ENCODE measurements around the gene IWS1. TPM values are rescaled to one million over a fixed set of nuclear protein-coding genes. Genes with fewer than 3 reads are reported as not detected.
"Not testable (repeated sequence)": the region's sequence is repeated elsewhere in the genome, so short reads cannot be mapped to it uniquely, and the experiment has no call there.

Gene IWS1
- 10 to 100 TPM; 60.9 to 74.7 (median 69.8) TPM for polyA plus RNA-seq (ENCODE audit: insufficient read length in 4 of 4)

DNA sequence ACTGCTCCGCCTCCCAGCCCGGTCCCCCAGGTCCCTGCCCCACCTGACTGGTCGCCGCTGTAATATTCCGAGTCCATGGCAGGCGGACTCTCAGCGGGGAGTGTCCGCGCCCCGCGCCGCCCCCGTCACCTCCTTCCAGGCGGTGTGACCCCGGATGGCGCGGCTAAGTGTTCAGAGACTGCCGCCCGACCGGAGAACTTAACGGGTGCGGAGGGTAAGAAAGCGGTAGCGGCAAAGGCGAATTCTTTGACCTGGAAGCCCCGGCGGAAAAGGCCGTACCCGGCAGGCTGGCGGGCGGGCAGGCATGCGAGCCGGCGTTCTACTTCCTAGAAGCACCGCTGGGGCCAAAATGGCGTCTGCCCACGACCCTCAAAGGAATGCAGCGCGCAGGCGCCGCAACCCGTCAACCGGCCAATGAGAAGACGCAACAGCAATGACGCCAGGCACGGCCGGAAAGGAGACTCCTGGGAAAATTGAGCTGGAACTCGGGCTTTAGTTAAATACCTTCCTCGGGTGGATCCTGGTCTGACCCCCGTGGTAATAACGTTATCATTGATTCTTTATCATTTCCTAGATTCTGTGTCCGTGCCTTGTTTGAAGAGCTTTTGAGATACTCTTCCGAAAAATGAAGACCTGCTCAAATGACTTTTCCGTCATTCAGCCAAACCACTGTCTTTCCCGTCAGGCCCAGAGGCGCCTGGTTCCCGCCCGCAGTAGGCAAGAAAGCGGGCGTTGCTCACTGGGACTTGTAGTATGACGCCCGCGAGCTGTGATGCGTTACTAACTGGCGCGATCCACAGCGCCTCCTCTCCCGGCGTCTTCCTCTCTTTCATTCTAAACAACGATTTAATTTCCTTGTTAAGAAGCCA, at the start of gene IWS1:
Gene IWS1, minus strand, starts transcription at position 358 of the 869 bp plus-strand sequence. Its CDS starts 281 bp downstream, at position 77.
- DNase-seq (ENCODE audit: low read depth in 4 of 4, low spot score in 2 of 4), result peak; percentile 93 to 98 (median 96)

- DNase-seq (ENCODE audit: low read depth in 4 of 4, low spot score in 2 of 4), result no peak
Measured at GRCh38 chr2:127575941-127576432, 49.7 kb upstream of the IWS1 start.

- DNase-seq (ENCODE audit: low read depth in 4 of 4, low spot score in 2 of 4), result no peak
Measured at GRCh38 chr2:127575185-127575765, 49.0 kb upstream of the IWS1 start.

GRCh38 chr2:127574656-127575055, 48.4 kb upstream of the IWS1 start:
- no peak for DNase-seq (ENCODE audit: low read depth in 4 of 4, low spot score in 2 of 4)

DNA sequence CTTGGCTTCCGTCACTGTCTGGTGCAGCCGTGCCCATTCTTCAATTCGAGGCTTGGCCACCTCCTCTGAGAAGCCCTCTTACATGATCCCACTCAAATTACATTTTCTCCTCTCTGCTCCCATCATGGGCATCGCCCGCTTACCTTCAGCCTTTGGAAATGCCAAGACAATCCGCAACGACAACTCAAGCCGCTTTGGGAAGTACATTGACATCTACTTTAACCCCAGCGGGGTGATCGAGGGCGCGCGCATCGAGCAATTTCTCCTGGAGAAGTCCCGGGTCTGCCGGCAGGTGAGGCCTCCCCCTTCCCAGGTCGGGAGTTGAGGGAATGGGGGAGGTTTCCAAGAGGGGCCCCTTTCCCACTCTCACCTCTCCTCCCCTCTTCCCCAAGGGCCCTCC, 47.5 kb upstream of the IWS1 start:
- DNase-seq (ENCODE audit: low read depth in 4 of 4, low spot score in 2 of 4), result no peak

DNA sequence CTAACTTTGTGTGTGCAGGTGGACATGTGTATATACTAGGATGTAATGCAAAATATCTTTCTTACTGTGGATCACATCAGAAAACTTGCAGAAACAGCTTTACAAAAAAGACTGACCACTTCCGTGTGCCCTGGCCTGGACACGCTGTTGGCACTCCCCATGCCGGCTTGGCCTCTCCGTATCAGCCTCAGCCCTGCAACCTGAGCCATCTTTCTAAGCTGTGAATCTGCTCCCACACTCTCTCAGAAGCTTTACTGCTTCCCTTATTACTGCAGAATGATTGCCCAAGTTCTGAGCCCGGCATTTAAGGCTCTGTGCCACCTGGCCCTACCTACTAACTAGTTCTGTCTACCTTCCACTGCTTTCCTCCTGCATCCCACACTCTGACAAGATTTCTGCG, 47.0 kb upstream of the IWS1 start:
- DNase-seq (ENCODE audit: low read depth in 4 of 4, low spot score in 2 of 4), result peak in 1 of 4 donors; percentile 13

- no peak for DNase-seq (ENCODE audit: low read depth in 4 of 4, low spot score in 2 of 4)
Measured at GRCh38 chr2:127572841-127573240, 46.6 kb upstream of the IWS1 start.

DNA sequence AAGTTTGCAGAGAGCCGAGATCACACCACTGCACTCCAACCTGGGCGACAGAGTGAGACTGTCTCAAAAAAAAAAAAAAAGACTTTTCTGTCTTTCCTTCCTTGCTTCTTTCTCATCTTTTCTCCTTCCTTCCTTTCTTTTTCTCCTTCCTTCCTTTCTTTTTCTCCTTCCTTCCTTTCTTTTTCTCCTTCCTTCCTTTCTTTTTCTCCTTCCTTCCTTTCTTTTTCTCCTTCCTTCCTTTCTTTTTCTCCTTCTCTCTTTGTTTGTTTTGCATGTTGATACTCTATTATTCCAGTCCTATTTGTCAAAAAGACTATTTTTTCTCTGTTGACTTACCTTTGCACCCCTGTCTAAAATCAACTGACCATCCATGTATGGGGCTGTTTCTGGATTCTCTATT, 46.1 kb upstream of the IWS1 start:
- DNase-seq (ENCODE audit: low read depth in 4 of 4, low spot score in 2 of 4), result not testable (repeated sequence)

- no peak for DNase-seq (ENCODE audit: low read depth in 4 of 4, low spot score in 2 of 4)
Measured at GRCh38 chr2:127570282-127571250, 44.3 kb upstream of the IWS1 start.

- DNase-seq (ENCODE audit: low read depth in 4 of 4, low spot score in 2 of 4), result no peak
Measured at GRCh38 chr2:127569666-127570065, 43.4 kb upstream of the IWS1 start.

- DNase-seq (ENCODE audit: low read depth in 4 of 4, low spot score in 2 of 4), result no peak
Measured at GRCh38 chr2:127568128-127568527, 41.8 kb upstream of the IWS1 start.

DNA sequence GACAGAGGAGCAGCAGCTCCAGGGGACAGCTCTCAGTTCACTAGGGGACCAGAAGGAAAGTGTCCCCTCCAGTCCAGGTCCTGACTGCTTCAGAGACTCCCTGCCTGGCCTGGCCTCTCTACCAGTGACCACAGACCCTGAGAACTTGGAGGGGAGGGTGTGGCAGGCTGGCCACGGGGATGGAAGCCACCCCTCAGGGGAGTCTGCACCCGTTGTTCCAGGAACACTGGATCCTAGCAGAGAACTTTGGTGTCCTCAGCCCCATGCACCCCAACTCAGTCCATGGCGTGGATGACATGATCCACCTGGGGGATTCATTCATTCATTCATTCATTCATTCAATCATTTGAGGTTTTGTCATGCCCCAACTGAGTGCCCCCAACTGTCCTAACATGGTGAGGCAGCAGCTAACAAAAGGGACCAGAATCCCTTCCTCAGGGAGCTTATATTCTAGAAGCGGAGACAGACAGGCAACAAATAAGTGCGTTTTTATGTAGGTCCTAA, 41.1 kb upstream of the IWS1 start:
- DNase-seq (ENCODE audit: low read depth in 4 of 4, low spot score in 2 of 4), result no peak

- no peak for DNase-seq (ENCODE audit: low read depth in 4 of 4, low spot score in 2 of 4)
Measured at GRCh38 chr2:127566576-127566975, 40.3 kb upstream of the IWS1 start.

DNA sequence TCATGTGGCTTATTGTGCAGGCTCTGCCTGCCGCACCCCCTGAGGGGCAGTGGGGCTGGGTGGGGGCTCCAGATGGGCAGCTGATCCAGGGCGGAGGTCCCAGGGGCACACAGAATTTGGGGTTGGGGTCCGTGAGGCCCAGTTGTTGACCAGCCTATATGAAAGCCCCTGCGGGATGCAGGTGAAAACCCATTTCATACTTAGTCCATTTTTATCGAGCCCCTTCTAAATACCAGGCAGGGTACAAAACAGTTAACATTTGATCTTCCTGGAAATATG, 39.8 kb upstream of the IWS1 start:
- no peak for DNase-seq (ENCODE audit: low read depth in 4 of 4, low spot score in 2 of 4)

- no peak for DNase-seq (ENCODE audit: low read depth in 4 of 4, low spot score in 2 of 4)
Measured at GRCh38 chr2:127565261-127566138, 39.2 kb upstream of the IWS1 start.

- no peak for DNase-seq (ENCODE audit: low read depth in 4 of 4, low spot score in 2 of 4)
Measured at GRCh38 chr2:127564429-127565260, 38.4 kb upstream of the IWS1 start.

- DNase-seq (ENCODE audit: low read depth in 4 of 4, low spot score in 2 of 4), result no peak
Measured at GRCh38 chr2:127563458-127564428, 37.5 kb upstream of the IWS1 start.

DNA sequence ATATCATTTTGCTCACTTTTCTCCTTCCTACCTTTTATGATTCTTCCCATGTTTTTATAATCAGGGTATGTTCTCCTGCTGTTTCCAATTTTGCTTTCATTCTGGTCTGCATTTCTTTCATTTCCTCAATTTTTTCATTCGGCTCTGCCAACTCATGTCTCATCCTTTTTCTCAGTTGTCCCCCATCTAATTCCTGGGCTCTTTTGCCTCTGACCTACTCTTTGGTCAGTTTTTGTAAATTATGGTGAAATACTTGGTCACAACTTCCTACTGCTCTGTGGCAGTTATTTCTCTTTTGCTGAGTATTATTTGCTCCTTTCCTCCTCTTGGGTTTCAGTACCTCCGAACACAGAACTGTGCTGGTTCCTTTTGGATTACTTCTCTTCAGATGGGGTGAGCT, 36.6 kb upstream of the IWS1 start:
- DNase-seq (ENCODE audit: low read depth in 4 of 4, low spot score in 2 of 4), result no peak
